ENCODE results near the gene CLCNKA.

GRCh38 chr1:16013220-16013907 lies 8.5 kb upstream of the CLCNKA start:
- TF ChIP-seq REST (IDR thresholded peaks at IDR 0.05; ENCODE audit: insufficient read depth in 1 of 2, low read depth in 2 of 2, low read length in 2 of 2) (no peak), POLR2AphosphoS5 (IDR thresholded peaks at IDR 0.05; ENCODE audit: low read depth, low read length) (no peak), TAF1 (IDR thresholded peaks at IDR 0.05; ENCODE audit: borderline replicate concordance, insufficient read depth, low read length) (no peak)
